HepG2 (cell line): ENCODE data around the gene FAAP20. TPM values are rescaled to one million over a fixed set of nuclear protein-coding genes. Genes with fewer than 3 reads are reported as not detected.

Source experiments
- ATF1 ChIP-seq: IDR thresholded peaks from 2 replicates; pipeline ENCODE4 v1.6.1; 2016; ENCODE audit warnings: mild to moderate bottlenecking, control low read depth
- ELF1 ChIP-seq: sonication (generic); formaldehyde crosslinking; IDR thresholded peaks from 2 replicates; pipeline ENCODE4 v1.4.0; 2020; ENCODE audit warnings: missing genetic modification reagents
- FOXJ3 ChIP-seq: sonication (generic); formaldehyde crosslinking; IDR thresholded peaks from 2 replicates; pipeline ENCODE4 v1.4.0; 2020; ENCODE audit warnings: missing genetic modification reagents, mild to moderate bottlenecking, borderline replicate concordance
- HMG20A ChIP-seq: IDR thresholded peaks from 2 replicates; pipeline ENCODE4 v1.6.1; 2016; ENCODE audit warnings: borderline replicate concordance
- HNF4A ChIP-seq: sonication (generic); formaldehyde crosslinking; IDR thresholded peaks from 2 replicates; pipeline ENCODE4 v1.4.0; 2020; ENCODE audit warnings: missing genetic modification reagents
- ISX ChIP-seq: sonication (generic); formaldehyde crosslinking; conservative IDR thresholded peaks from 2 replicates; pipeline ENCODE4 v1.5.0; 2020; ENCODE audit warnings: missing genetic modification reagents
- KAT7 ChIP-seq: IDR thresholded peaks from 2 replicates; pipeline ENCODE4 v1.6.1; 2018; ENCODE audit warnings: borderline replicate concordance, missing compliant biosample characterization
- KAT8 ChIP-seq: IDR thresholded peaks from 2 replicates; pipeline ENCODE4 v1.6.1; 2016; ENCODE audit warnings: missing genetic modification reagents, missing compliant biosample characterization
- MTF2 ChIP-seq: sonication (generic); formaldehyde crosslinking; IDR thresholded peaks from 2 replicates; pipeline ENCODE4 v1.5.0; 2020; ENCODE audit warnings: missing genetic modification reagents, borderline replicate concordance
- MXD4 ChIP-seq: IDR thresholded peaks from 2 replicates; pipeline ENCODE4 v1.6.1; 2016; ENCODE audit warnings: mild to moderate bottlenecking, missing biosample characterization, missing genetic modification reagents
- PAWR ChIP-seq: sonication (generic); formaldehyde crosslinking; IDR thresholded peaks from 2 replicates; pipeline ENCODE4 v1.4.0; 2020; ENCODE audit warnings: missing genetic modification reagents, mild to moderate bottlenecking, borderline replicate concordance
- SMC3 ChIP-seq: IDR thresholded peaks from 2 replicates; pipeline ENCODE4 v1.6.1; 2011; ENCODE audit warnings: low read length, improper control_type of control experiment
- STAT5B ChIP-seq: sonication (generic); formaldehyde crosslinking; IDR thresholded peaks from 2 replicates; pipeline ENCODE4 v1.4.0; 2020; ENCODE audit warnings: missing genetic modification reagents
- ZFP1 ChIP-seq: IDR thresholded peaks from 2 replicates; pipeline ENCODE4 v1.6.1; 2016
- ZIK1 ChIP-seq: sonication (generic); formaldehyde crosslinking; IDR thresholded peaks from 2 replicates; pipeline ENCODE4 v1.5.0; 2020; ENCODE audit warnings: mild to moderate bottlenecking, low read depth, missing genetic modification reagents, borderline replicate concordance
- ZNF3 ChIP-seq: IDR thresholded peaks from 2 replicates; pipeline ENCODE4 v1.7.0; 2017; ENCODE audit warnings: inconsistent platforms
- ZNF557 ChIP-seq: sonication (generic); formaldehyde crosslinking; IDR thresholded peaks from 2 replicates; pipeline ENCODE4 v1.4.0; 2020; ENCODE audit warnings: missing genetic modification reagents
- ZNF660 ChIP-seq: sonication (generic); formaldehyde crosslinking; IDR thresholded peaks from 2 replicates; pipeline ENCODE4 v1.5.1; 2020; ENCODE audit warnings: mild to moderate bottlenecking, low read depth, missing genetic modification reagents, borderline replicate concordance
- ZNF776 ChIP-seq: sonication (generic); formaldehyde crosslinking; IDR thresholded peaks from 2 replicates; pipeline ENCODE4 v1.4.0; 2020; ENCODE audit warnings: mild to moderate bottlenecking, missing genetic modification reagents
- ZSCAN25 ChIP-seq: sonication (generic); formaldehyde crosslinking; IDR thresholded peaks from 2 replicates; pipeline ENCODE4 v1.8.0; 2022; ENCODE audit warnings: mild to moderate bottlenecking, missing genetic modification reagents
- ZSCAN30 ChIP-seq: sonication (generic); formaldehyde crosslinking; IDR thresholded peaks from 2 replicates; pipeline ENCODE4 v1.5.0; 2020; ENCODE audit warnings: mild to moderate bottlenecking, missing genetic modification reagents
- polyA plus RNA-seq, 8 experiments: library from polyadenylated mRNA; depleted of rRNA in 3 of 8; stranded (reverse) in 7 of 8; unstranded in 1 of 8; fragments of >200 nt; fragmentation: Illumina TruSeq in 4 of 8; extraction: Trizol in 4 of 8; gene quantifications; 2 replicates each; pipeline versions ENCODE4 v1.2.1 to v1.2.3, GENCODE V29; 2011 to 2016; ENCODE audit warnings: low read depth in 4 of 8, missing spikeins in 1 of 8, mixed read lengths in 1 of 8; ENCODE audit not compliant: insufficient read depth in 1 of 8
- total RNA-seq, 5 experiments: library from RNA; depleted of rRNA; stranded (reverse); fragments of >200 nt; fragmentation: Illumina TruSeq; extraction: Trizol; gene quantifications; 2 replicates each; pipeline ENCODE4 v1.2.3, GENCODE V29; 2016; ENCODE audit warnings: low read depth in 1 of 5
- TF ChIP-seq, protein P1 (sequence below): sonication (generic); formaldehyde crosslinking; IDR thresholded peaks from 2 replicates; pipeline ENCODE4 v1.5.0; 2020; ENCODE audit warnings: missing genetic modification reagents, mild to moderate bottlenecking, borderline replicate concordance
- TF ChIP-seq, protein P2 (sequence below): sonication (generic); formaldehyde crosslinking; IDR thresholded peaks from 2 replicates; pipeline ENCODE4 v1.9.0; 2021; ENCODE audit warnings: missing genetic modification reagents, borderline replicate concordance
- TF ChIP-seq, protein P3 (sequence below): IDR thresholded peaks from 2 replicates; pipeline ENCODE4 v1.6.1; 2016; ENCODE audit warnings: mild to moderate bottlenecking, missing biosample characterization, missing genetic modification reagents
- TF ChIP-seq, protein P4 (sequence below), 2 experiments: sonication (generic) in 1 of 2; formaldehyde crosslinking in 1 of 2; IDR thresholded peaks; 2 replicates each; pipeline versions ENCODE4 v1.5.1 to v1.6.1; 2011 to 2020; ENCODE audit warnings: borderline replicate concordance in 1 of 2, low read depth in 1 of 2, low read length in 1 of 2, mild to moderate bottlenecking in 1 of 2, missing genetic modification reagents in 1 of 2, moderate library complexity in 1 of 2
- TF ChIP-seq, protein P5 (sequence below): sonication (generic); formaldehyde crosslinking; conservative IDR thresholded peaks from 2 replicates; pipeline ENCODE4 v1.5.0; 2020; ENCODE audit warnings: missing genetic modification reagents

Gene FAAP20
- total and polyA plus RNA-seq, 2 of the 13 experiments (the other 11 are each of a cell fraction or from before 2014, with no cell fraction given) = 9.6 to 10.8 TPM

DNA sequence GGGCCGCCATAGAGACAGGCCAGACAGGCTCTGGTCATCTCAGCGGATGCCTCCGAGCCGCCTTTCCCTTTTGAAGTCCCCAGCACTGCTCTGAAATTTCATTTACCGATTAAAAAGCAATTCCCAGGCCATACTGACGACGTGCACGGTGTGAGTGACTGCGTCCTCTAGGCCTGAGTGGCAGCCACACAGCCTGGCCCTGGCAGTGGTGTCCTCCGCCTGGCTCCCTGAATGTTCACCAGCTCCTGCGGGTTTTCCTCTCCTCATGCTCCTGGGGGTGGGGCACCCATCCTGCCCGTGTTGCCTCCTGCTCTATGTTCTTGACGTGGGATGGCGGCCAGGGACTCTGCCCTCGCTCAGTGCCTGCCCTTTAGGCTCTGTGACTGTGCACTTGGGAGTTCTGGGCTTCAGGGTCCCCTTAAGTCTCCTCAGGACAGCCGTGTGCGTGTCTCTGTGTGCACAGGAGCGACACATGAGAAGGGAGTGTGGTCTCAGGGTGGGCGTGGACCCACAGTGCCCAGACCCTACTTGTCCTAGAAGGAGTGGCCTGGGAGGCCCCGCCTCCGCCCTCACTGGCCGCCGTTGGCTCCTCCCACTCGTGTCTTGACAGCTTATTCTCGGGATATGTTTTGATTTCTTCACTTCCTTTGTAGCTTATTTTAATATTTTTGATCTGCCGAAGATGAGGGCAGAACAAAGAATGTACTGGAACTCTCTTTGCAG, 37.1 kb upstream of the FAAP20 start (continued):
- TF ChIP-seq KAT8 (CRISPR knock-in tag) (no peak), ZIK1 (CRISPR knock-in tag) (no peak), PAWR (CRISPR knock-in tag) (no peak), ELF1 (CRISPR knock-in tag) (0 out of 2 replicates have a peak, but pooled peaks have one; percentile 4), SMC3 (no peak), ZNF660 (no peak), ATF1 (CRISPR knock-in tag) (no peak), HMG20A (no peak), ZSCAN25 (CRISPR knock-in tag) (peak; percentile 52), ISX (CRISPR knock-in tag) (no peak), MTF2 (no peak), STAT5B (CRISPR knock-in tag) (no peak), ZNF3 (CRISPR knock-in tag) (no peak), ZFP1 (CRISPR knock-in tag) (no peak), ZNF557 (no peak), HNF4A (CRISPR knock-in tag) (0 out of 2 replicates have a peak, but pooled peaks have one; percentile 7), ZSCAN30 (CRISPR knock-in tag) (no peak), KAT7 (CRISPR knock-in tag) (no peak), MXD4 (CRISPR knock-in tag) (peak; percentile 67), FOXJ3 (CRISPR knock-in tag) (no peak), ZNF776 (no peak)
- TF ChIP-seq, protein P1, sequence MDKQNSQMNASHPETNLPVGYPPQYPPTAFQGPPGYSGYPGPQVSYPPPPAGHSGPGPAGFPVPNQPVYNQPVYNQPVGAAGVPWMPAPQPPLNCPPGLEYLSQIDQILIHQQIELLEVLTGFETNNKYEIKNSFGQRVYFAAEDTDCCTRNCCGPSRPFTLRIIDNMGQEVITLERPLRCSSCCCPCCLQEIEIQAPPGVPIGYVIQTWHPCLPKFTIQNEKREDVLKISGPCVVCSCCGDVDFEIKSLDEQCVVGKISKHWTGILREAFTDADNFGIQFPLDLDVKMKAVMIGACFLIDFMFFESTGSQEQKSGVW (CRISPR knock-in tag) = 0 out of 2 replicates have a peak, but pooled peaks have one; percentile 54
- TF ChIP-seq, protein P2, sequence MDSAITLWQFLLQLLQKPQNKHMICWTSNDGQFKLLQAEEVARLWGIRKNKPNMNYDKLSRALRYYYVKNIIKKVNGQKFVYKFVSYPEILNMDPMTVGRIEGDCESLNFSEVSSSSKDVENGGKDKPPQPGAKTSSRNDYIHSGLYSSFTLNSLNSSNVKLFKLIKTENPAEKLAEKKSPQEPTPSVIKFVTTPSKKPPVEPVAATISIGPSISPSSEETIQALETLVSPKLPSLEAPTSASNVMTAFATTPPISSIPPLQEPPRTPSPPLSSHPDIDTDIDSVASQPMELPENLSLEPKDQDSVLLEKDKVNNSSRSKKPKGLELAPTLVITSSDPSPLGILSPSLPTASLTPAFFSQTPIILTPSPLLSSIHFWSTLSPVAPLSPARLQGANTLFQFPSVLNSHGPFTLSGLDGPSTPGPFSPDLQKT = no peak
- TF ChIP-seq, protein P3, sequence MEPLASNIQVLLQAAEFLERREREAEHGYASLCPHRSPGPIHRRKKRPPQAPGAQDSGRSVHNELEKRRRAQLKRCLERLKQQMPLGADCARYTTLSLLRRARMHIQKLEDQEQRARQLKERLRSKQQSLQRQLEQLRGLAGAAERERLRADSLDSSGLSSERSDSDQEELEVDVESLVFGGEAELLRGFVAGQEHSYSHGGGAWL (CRISPR knock-in tag) = no peak
- TF ChIP-seq, protein P4, sequence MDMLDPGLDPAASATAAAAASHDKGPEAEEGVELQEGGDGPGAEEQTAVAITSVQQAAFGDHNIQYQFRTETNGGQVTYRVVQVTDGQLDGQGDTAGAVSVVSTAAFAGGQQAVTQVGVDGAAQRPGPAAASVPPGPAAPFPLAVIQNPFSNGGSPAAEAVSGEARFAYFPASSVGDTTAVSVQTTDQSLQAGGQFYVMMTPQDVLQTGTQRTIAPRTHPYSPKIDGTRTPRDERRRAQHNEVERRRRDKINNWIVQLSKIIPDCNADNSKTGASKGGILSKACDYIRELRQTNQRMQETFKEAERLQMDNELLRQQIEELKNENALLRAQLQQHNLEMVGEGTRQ (IDR thresholded peaks at IDR 0.05; ENCODE audit: low read depth, low read length) = no peak
- TF ChIP-seq, protein P4 (CRISPR knock-in tag; IDR thresholded peaks at IDR 0.05; ENCODE audit: borderline replicate concordance) = 0 out of 2 replicates have a peak, but pooled peaks have one; percentile 50
- TF ChIP-seq, protein P5, sequence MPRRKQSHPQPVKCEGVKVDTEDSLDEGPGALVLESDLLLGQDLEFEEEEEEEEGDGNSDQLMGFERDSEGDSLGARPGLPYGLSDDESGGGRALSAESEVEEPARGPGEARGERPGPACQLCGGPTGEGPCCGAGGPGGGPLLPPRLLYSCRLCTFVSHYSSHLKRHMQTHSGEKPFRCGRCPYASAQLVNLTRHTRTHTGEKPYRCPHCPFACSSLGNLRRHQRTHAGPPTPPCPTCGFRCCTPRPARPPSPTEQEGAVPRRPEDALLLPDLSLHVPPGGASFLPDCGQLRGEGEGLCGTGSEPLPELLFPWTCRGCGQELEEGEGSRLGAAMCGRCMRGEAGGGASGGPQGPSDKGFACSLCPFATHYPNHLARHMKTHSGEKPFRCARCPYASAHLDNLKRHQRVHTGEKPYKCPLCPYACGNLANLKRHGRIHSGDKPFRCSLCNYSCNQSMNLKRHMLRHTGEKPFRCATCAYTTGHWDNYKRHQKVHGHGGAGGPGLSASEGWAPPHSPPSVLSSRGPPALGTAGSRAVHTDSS (CRISPR knock-in tag) = no peak
